ENCODE data around the gene ITPRID1.

ITPRID1 gene

DNA sequence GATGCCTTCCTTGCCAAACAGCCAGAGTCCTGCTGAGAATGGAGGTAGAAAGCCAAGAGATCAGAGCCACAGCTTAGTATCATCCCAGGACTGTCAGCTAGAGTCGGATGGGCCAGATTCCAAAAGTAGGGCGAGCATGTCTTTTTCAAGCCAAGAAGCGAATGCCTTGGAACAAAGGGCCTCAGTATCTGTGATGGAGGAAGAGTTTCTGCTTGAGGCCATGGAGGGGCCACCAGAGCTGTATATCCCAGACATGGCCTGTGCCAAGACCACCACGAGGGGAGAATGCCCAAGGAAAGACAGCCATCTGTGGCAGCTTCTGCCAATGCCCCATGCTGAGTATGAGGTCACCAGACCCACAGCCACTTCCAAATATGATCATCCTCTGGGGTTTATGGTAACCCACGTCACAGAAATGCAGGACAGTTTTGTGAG is 128.8 kb downstream of the ITPRID1 start:
- H3K4me3 ChIP-seq (replicated peaks; ENCODE audit: low read depth, low read length) = no peak overlapping the region
- DNase-seq (ENCODE audit: extremely low read depth, low read depth) = no peak
- TF ChIP-seq, protein P1, sequence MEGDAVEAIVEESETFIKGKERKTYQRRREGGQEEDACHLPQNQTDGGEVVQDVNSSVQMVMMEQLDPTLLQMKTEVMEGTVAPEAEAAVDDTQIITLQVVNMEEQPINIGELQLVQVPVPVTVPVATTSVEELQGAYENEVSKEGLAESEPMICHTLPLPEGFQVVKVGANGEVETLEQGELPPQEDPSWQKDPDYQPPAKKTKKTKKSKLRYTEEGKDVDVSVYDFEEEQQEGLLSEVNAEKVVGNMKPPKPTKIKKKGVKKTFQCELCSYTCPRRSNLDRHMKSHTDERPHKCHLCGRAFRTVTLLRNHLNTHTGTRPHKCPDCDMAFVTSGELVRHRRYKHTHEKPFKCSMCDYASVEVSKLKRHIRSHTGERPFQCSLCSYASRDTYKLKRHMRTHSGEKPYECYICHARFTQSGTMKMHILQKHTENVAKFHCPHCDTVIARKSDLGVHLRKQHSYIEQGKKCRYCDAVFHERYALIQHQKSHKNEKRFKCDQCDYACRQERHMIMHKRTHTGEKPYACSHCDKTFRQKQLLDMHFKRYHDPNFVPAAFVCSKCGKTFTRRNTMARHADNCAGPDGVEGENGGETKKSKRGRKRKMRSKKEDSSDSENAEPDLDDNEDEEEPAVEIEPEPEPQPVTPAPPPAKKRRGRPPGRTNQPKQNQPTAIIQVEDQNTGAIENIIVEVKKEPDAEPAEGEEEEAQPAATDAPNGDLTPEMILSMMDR (IDR thresholded peaks at IDR 0.05; ENCODE audit: low read depth, low read length, missing control alignments) = no peak

DNA sequence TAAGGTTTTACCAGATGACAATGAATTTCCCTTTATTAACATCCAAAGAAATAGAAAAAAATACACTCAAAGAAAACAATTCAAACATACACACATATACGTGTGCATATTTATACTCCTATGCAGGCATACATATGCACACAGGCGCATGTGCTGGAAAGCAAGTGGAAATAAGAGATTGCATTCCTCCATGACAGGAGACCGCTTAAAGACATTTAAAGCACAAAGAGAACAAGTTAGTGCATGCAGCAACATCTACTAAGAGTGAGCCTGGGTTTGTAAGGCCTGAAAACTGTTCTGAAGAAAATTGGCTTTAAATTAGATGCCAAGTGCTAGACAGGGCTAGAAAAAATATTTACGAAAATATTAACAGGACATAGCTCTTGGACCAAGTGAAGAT is 133.1 kb downstream of the ITPRID1 start:
- no peak for DNase-seq (ENCODE audit: extremely low read depth, low read depth)
- TF ChIP-seq, protein P1 (IDR thresholded peaks at IDR 0.05; ENCODE audit: low read depth, low read length, missing control alignments) = no peak
- no peak overlapping the region for H3K4me3 ChIP-seq (replicated peaks; ENCODE audit: low read depth, low read length)

DNA sequence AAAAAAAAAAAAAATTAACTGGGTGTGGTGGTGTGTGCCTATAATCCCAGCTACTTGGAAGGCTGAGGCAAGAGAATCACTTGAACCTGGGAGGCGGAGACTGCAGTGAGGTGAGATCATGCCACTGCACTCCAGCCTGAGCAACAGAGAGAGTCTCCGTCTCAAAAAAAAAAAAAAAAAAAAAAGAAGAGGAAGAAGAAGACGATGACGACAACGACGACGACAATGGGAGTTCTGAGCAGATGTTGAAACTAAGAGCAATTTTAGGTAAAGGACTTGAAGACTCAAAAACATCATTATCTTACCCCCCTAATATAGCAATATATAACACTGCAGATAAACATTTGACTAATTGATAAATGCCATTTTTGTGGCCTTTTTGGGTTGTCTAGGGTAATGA is 133.6 kb downstream of the ITPRID1 start:
- no peak for DNase-seq (ENCODE audit: extremely low read depth, low read depth)
- TF ChIP-seq, protein P1 (IDR thresholded peaks at IDR 0.05; ENCODE audit: low read depth, low read length, missing control alignments) = no peak
- H3K4me3 ChIP-seq (replicated peaks; ENCODE audit: low read depth, low read length) = no peak overlapping the region

DNA sequence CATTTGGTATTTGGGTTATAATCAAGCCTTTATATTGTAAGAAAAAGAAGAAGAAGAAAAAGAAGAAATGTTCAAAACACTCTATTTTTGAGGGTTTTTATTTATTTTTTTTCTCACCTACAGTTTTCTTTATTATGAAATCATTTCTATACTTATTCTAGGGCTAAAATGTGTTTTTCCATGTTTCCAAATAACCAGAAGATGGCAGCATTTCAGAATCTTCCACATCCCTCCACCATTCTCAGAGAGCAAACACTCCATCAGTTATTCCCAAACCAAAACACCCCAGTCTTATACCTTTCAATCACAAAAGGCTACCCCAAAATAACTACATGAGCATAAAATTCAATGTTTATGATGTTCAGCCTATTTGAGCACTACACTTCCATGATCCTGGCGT is 134.4 kb downstream of the ITPRID1 start:
- DNase-seq (ENCODE audit: extremely low read depth, low read depth) = no peak
- TF ChIP-seq, protein P1 (IDR thresholded peaks at IDR 0.05; ENCODE audit: low read depth, low read length, missing control alignments) = no peak
- no peak overlapping the region for H3K4me3 ChIP-seq (replicated peaks; ENCODE audit: low read depth, low read length)

DNA sequence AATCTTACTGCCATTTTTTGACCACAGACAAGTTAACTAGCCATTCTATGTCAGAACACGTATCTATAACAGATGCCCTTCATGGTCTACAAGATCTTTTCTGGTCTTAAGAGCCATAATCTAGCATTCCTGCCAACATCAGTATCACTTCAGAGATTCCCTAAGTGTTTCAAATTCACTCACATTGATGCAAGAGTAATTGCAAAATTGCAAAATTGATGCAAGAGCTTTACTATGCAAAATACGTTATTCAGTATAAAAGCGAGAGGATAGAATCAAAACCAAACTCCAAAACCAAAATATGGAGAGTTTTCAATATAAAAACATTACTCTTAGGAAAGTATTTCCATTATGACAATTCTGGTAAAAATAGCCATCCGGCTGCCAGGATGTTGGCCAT is 135.0 kb downstream of the ITPRID1 start:
- DNase-seq (ENCODE audit: extremely low read depth, low read depth) = no peak
- no peak overlapping the region for H3K4me3 ChIP-seq (replicated peaks; ENCODE audit: low read depth, low read length)
- TF ChIP-seq, protein P1 (IDR thresholded peaks at IDR 0.05; ENCODE audit: low read depth, low read length, missing control alignments) = no peak

DNA sequence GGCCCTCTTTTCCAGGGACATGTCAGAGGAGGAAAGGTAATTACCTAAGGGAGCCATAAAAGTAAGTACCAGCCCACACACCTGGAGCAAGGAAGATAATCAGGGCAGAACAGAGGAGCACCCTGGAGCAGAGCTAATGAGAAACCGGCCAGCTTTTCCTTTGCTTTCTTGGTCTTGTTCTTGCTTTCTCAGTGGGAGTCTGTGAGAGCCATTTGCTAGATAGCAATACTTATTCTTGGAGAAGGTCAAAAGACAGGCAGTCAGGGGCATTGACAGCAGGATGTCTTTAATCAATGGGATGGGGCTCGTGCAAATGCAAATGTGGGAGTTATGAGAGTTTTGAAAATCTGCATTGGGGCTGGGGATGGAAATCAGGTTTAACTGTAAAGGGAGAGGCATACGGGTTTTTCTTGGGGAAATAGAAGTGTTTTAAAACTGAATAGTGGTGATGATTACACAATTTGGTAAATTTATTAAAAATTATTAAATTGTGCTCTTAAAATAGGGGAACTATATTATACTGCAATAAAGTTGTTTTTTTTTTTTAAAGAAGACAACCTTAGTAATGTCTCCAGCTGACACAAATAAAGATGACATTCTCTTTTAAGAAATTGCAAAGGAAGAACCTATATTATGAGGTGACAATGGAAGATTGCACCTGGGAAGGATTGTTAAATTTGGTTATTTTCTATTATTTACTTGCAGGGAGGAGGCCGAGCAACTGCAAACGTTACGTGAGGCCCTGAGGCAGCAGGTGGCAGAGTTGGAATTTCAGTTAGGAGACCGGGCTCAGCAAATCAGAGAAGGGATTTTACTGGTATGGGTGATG is 137.6 kb downstream of the ITPRID1 start:
- no peak for DNase-seq (ENCODE audit: extremely low read depth, low read depth)
- TF ChIP-seq, protein P1 (IDR thresholded peaks at IDR 0.05; ENCODE audit: low read depth, low read length, missing control alignments) = no peak
- no peak overlapping the region for H3K4me3 ChIP-seq (replicated peaks; ENCODE audit: low read depth, low read length)

DNA sequence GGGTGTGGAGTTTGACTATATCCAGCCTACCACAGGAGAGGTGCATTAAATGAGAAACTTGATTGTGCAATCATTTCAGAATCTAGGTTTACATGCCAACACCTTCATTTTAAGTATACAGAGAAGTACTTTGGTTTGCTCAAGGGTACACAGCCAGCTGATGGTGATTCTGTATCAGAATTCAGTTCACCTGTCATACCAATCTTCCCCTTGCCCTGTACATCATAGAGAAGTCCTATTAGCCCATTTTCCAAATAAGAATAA is 138.1 kb downstream of the ITPRID1 start:
- TF ChIP-seq, protein P1 (IDR thresholded peaks at IDR 0.05; ENCODE audit: low read depth, low read length, missing control alignments) = no peak
- H3K4me3 ChIP-seq (replicated peaks; ENCODE audit: low read depth, low read length) = no peak overlapping the region
- DNase-seq (ENCODE audit: extremely low read depth, low read depth) = no peak

All from HFF-Myc (cell line).